CMK (cell line): Measurements from ENCODE around the gene ANKRD53.

Experiments
- DNase-seq: peaks from one replicate; pipeline ENCODE4 v3.0.0-alpha.2; 2010; ENCODE audit warnings: low read depth

Gene ANKRD53

DNA sequence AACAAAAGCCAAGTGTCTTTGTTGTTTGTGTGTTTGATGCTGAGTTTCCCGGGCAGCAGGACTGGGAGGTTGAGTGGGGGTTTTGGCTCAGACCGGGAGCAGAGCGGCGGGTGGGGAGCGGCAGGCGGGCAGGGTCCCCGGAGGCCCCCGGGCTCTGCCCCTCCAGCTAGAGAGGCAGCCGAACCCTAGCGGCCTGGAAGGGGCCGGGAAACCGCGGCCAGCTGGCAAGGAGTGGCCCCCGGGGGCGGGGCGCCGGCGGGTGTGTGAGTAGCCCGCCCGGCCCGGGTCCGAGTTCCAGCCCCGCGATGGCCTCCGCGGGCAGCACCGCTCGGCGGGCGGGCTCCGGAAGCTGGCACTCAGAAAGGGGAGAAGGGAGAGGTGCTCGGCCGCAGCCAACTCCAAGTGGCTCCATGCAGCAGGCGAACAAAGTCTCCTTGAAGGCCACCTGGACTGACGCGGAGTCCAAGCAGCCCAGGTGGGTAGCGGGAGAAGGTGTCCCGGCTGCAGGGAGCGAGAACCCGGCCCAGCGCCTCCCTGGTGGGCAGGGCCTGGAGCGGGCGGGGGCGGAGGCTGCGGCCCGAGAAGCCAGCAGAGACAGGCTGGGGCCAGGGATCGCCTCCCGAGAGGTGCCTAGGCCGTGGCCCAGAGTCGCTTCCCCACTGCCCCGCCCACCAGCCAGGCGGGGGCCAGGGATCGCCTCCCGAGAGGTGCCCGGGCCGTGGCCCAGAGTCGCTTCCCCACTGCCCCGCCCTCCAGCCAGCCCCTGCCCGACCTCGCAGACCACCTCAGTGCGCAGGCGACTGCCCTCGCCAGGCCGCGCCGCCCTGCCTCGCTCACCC, at the start of gene ANKRD53:
TSS of gene ANKRD53 (plus strand) at position 290 of the 839 bp plus-strand sequence. CDS start at position 306, 16 bp downstream.
- no peak for DNase-seq

- DNase-seq = no peak
These were observed 47.8 kb upstream of the ANKRD53 start for GRCh38 chr2:70930371-70931329.

GRCh38 chr2:70931376-70932000, 46.9 kb upstream of the ANKRD53 start:
- DNase-seq = no peak

- DNase-seq = no peak
These were observed 45.7 kb upstream of the ANKRD53 start for GRCh38 chr2:70932631-70933230.

- DNase-seq = no peak
These were observed 43.4 kb upstream of the ANKRD53 start for GRCh38 chr2:70934981-70935380.

- no peak for DNase-seq
These were observed 42.8 kb upstream of the ANKRD53 start, which contains the start of gene ATP6V1B1 for GRCh38 chr2:70935468-70936164. Gene ATP6V1B1 (plus strand): TSS chr2:70935900. CDS start chr2:70935955, 55 bp downstream.

- no peak for DNase-seq
These were observed 42.1 kb upstream of the ANKRD53 start for GRCh38 chr2:70936165-70936978.

DNA sequence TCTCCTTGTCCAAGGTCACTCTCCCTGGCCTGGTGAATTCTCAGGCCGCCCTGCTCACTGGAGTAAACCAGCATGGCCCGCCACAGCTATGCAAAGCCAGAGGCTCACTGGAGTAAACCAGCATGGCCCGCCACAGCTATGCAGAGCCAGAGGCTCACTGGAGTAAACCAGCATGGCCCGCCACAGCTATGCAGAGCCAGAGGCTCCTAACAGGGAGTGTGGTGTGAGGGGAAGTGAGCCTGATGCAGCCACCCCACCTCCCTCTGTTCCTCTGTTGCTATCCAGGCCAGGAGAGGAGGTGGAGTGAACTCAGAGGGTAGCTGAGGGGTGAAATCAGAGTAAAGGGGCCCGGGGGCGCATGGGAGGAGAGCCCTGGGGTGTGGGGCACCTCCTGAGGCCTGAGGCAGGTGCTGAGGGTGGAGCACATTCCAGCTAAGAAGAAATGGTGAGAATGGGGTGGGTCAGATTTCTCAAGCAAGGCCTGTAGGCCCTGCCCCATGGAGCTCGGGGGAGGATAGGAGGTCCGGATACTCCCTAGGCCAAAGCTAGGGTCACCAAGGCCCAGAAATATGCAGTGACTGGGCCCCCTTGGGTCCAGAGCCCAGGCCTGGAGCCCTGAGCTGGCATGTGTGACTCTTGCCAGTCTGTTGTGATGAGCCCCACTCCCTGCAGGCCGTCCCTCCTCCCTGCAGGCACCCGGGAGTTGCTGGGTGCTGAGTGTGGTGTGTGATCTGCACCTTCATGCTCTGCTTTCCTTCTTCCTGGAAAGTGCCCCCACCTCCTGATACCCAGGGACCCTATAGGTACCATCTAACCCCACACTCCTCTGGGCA, 41.2 kb upstream of the ANKRD53 start:
- no peak for DNase-seq

DNA sequence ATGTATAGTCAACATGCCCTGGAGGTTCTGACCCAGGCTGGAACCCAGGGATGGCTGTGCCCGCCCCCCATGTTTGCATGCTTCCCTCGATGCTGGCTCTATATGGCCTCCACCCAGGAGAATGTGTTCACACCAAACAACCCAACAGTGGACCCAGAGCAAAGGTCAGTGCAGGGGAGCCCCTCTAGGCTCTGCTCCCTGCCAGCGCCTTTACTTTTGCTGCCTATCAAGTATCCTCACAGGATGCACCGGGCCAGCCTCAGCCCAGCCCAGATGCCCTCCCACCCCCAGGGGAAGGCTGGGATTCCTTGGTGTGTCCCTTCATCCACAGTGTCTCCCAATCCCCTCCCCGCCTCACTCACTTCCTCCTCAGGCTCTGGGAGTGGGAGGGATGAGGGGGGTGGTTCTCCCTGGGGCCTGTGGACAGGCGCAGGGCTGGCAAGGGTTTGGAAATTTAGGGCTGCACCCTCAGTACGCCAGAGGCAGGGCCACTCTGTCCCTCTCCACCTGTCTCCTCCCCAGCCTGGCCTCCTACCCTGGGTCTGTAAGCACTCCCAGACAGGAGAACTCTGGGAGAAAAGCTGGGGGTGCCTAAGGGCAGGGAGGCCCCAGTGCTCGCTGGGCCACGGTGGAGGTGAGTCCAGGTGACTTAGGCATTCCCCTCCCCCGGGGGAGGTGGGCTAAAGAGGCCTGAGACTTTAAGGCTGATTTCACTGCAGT, 40.4 kb upstream of the ANKRD53 start:
- no peak for DNase-seq

GRCh38 chr2:70938586-70938950, 39.9 kb upstream of the ANKRD53 start:
- DNase-seq = no peak

GRCh38 chr2:70939001-70939838, 39.2 kb upstream of the ANKRD53 start:
- no peak for DNase-seq

GRCh38 chr2:70939839-70940580, 38.4 kb upstream of the ANKRD53 start:
- no peak for DNase-seq

DNA sequence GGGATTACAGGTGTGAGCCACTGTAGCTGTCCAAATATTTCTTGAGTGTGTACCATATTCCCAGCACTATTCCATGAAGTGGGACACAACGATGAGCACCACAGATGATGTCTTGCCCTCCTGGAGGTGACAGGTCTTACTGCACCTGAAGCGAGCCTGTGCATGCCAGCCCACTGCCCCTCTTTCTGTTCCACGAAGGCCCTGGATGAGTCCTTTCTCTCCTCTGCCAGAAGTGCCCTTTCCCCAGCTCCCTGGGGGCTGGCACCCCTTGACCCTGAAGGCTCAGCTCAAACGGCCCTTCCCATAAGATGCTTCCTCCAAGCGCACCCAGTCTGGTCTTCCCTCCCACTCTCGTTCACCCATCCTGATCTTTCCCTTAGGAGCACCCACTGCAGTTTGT, 37.2 kb upstream of the ANKRD53 start:
- DNase-seq = no peak

DNA sequence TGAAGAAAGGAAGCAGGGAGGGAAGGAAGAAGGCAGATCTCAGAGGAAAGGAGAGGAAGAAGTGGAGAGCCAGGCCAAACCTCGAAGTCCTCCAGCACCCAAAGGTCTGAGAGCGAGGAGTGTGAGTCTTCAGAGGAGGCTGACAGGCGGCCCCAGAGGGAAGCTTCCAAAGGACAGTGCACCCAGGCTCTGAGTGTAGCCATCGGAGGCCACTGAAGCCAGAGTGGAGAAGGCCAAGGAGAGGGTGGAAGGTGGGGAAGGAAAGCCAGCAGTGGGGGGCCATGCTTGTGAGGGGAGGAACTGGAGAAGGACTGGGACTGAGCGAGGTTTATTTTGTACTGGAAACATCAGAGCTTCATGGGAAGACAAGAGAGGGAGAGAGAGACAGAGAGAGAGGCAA, 36.7 kb upstream of the ANKRD53 start:
- DNase-seq = no peak

- DNase-seq = no peak
These were observed 35.8 kb upstream of the ANKRD53 start for GRCh38 chr2:70942396-70943204.

DNA sequence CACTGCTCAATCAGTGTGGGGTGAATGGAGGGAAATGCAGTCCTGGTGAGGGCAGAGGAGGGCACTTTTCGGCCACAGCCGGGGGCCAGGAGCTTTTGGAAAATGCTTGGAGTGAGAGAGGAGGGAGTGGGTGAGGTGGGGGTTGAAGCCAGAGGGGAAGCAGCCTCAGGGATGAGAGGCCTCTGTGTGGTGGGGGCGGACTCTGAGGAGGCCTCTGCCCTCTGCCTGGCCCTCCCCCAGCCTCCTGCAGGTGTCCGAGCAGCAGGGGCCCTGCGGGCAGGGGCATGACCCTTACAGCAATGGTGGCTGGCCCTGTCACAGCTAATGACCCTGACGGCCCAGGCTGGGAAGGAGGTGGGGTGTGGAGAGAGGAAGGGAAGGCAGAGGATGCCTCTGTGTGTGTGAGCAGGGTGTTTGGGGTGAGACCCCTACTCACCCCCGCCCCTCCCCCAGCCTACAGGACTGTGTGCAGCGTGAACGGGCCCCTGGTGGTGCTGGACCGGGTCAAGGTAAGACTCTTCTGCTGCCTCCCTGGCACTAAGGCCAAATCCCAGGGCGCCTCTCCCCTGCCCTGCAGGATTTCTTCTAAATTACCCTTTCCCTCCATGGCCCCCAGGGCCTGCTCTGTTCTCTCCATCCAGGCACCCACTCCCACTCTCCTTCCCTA, 35.1 kb upstream of the ANKRD53 start:
- DNase-seq = no peak
